Measurements from ENCODE around the gene ZNF436.

DNA sequence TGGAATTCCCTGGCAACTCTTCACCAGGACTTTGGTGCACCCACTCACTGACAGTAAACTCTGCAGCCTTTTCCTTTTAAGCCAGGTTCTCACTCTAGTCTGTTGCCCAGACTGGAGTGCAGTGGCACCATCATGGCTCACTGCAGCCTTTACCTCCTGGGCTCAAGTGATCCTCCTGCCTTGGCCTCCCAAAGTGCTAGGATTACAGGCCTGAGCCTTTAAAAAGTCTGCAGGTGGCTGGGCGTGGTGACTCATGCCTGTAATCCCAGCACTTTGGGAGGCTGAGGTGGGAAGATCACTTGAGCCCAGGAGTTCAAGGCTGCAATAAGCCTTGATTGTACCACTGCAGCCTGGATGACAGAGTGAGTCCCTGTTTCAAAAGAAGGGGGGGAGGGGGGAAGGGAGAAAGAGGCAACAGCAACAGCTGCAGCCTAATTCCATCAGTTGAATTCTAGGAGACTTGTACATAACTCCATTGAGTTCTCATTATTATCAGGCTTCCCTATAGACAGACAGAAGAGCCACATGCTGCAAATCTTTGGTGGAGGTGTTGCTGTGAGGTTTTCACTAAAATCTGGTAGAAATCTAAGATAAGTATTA lies 17.4 kb downstream of the ZNF436 start:
- TF ChIP-seq, protein P1, sequence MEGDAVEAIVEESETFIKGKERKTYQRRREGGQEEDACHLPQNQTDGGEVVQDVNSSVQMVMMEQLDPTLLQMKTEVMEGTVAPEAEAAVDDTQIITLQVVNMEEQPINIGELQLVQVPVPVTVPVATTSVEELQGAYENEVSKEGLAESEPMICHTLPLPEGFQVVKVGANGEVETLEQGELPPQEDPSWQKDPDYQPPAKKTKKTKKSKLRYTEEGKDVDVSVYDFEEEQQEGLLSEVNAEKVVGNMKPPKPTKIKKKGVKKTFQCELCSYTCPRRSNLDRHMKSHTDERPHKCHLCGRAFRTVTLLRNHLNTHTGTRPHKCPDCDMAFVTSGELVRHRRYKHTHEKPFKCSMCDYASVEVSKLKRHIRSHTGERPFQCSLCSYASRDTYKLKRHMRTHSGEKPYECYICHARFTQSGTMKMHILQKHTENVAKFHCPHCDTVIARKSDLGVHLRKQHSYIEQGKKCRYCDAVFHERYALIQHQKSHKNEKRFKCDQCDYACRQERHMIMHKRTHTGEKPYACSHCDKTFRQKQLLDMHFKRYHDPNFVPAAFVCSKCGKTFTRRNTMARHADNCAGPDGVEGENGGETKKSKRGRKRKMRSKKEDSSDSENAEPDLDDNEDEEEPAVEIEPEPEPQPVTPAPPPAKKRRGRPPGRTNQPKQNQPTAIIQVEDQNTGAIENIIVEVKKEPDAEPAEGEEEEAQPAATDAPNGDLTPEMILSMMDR (conservative IDR thresholded peaks at IDR 0.05; ENCODE audit: low read depth, low read length): no peak
- no peak for TF ChIP-seq EZH2 (IDR thresholded peaks at IDR 0.05; ENCODE audit: borderline replicate concordance, low read depth, low read length, poor library complexity, severe bottlenecking)

Measured in A673 (cell line).